WI38 (cell line): ENCODE measurements around the gene UBE2F.
A peak's percentile ranks its signal among the peaks of the same experiment; 100 is the strongest.
"Not testable (repeated sequence)": the region's sequence is repeated elsewhere in the genome, so short reads cannot be mapped to it uniquely, and the experiment has no call there.

Experiments used
- H3K4me3 ChIP-seq: 2 replicates; pipeline ENCODE4 v1.5.1; 2011; ENCODE audit warnings: low read depth, mild to moderate bottlenecking, control low read depth, low read length
- CTCF ChIP-seq: IDR thresholded peaks from 2 replicates; pipeline ENCODE4 v1.5.1; 2012; ENCODE audit warnings: low read depth, mild to moderate bottlenecking, control low read depth, low read length

The UBE2F gene

GRCh38 chr2:238055841-238056240 is 89.0 kb downstream of the UBE2F start:
- no peak for TF ChIP-seq CTCF
- no peak overlapping the region for H3K4me3 ChIP-seq

- H3K4me3 ChIP-seq = not testable (repeated sequence)
These were observed 91.1 kb downstream of the UBE2F start for GRCh38 chr2:238057696-238058575.

- TF ChIP-seq CTCF = no peak
- H3K4me3 ChIP-seq = peak overlapping the region; percentile 79
These were observed 92.7 kb downstream of the UBE2F start for GRCh38 chr2:238059505-238059904.

GRCh38 chr2:238060096-238060541 is 93.3 kb downstream of the UBE2F start:
- no peak for TF ChIP-seq CTCF
- peak overlapping the region; percentile 79 for H3K4me3 ChIP-seq

GRCh38 chr2:238060542-238061314 is 93.9 kb downstream of the UBE2F start, which contains the start of gene SCLY:
Gene SCLY, plus strand, starts transcription at chr2:238061001. Its CDS starts 54 bp downstream, at chr2:238061055.
- H3K4me3 ChIP-seq = peak within 1 kb of the TSS; percentile 93
- TF ChIP-seq CTCF = no peak

GRCh38 chr2:238061315-238062202 is 94.7 kb downstream of the UBE2F start:
- peak overlapping the region; percentile 93 for H3K4me3 ChIP-seq
- TF ChIP-seq CTCF = no peak
